DMS114 treated with DMSO at 0.1 percent for 48 hours (cell line): ENCODE results near the gene CELF2.

Source experiments
- DNase-seq: peaks from one replicate; lab custom pipeline; 2025; ENCODE audit not compliant: unreplicated experiment; lab: John Stamatoyannopoulos, UW

The CELF2 gene

DNA sequence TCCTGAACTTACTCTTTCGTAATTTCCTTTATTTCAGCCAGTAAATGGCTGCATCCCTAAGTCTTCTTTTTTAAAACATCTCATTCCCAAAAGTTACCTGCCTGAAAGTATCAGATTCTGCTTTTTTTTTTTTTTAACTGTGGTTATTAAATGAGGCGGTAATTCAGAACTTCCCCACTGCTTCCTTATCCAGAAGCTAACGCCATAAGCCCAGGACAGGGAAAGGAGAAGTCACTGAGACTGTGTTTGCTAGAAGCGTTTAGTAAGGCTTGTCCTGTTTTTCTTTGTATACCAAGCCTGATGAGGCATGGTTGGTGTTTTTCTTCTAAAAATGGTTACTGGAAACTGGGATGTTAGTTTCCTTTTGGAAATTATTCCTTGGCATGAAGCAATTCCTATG, 197.8 kb downstream of the CELF2 start:
- DNase-seq = no peak

DNA sequence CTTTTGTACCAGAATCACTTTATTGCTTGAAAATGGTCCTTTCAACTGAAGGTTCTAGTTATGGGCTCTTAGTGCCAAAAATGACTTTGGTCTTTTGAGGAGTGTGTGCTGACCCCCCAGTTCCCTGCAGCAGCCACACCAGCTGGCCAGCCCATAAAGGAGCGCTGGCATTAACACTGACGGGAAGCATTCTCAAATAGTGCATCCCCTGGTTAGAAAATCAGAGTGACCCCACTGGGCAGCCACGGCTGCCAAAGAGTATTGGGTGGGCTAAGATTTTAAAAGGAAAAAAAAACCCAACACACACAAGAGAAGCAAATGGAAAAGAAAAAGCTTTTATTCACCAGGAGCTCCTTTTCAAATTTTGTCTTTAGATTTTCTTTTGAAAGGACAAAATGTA, 199.8 kb downstream of the CELF2 start:
- DNase-seq = no peak

DNA sequence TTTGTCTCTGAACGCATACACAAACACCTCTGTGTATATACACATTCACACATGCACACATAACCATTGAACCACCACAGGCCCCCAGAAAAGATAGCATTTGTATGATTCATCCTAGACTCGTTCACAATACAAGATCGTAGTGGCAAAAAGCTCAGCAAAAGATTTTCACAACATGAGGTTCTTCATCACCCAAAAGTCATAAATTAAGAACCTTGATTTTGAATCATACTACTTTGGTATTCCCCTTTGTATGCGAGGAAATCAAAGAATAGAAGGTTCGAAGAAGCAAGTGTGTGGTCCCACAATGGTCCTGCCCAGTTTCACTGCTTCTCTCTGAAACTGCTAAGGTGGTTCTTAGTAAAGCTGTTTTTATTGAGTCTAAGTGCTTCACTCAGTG, 200.7 kb downstream of the CELF2 start:
- no peak for DNase-seq

DNA sequence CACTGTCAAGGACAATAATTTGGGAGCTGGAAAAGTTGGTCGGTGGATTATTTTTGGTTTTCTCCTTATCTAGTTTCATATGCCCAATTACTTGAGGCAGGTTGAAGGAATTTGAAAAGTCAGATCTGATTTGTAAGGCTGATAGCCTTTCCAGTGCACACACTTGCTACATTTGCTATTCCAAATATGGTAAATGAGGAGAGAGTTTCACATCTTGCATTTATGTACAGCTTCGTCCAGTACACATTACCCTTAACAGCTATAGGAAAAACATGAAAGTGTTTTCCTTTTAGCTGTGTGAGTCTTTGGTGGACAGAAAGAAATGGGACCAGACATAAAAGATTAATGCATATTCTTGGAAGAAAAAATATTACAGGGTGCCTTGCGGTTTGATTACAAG, 201.8 kb downstream of the CELF2 start:
- DNase-seq = no peak

DNA sequence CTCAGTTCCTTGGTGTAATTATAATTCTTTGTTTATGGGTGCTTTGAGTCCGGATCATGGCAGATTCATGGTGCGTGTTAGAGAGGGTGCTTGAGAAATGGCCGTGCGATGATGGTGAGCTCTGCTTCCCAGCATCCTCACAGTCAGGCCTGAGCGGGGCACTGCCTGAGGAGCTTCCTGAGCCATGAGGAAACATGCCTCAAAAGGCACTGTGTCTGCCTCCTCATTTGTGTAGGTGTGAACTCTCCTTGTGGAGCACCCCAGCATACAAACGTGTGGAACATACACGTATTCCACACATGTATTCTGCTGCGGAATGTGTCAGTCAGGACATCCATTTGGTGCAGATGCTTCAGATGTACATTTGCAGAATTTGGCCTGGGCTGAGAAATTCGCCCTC, 205.4 kb downstream of the CELF2 start:
- DNase-seq = no peak

DNA sequence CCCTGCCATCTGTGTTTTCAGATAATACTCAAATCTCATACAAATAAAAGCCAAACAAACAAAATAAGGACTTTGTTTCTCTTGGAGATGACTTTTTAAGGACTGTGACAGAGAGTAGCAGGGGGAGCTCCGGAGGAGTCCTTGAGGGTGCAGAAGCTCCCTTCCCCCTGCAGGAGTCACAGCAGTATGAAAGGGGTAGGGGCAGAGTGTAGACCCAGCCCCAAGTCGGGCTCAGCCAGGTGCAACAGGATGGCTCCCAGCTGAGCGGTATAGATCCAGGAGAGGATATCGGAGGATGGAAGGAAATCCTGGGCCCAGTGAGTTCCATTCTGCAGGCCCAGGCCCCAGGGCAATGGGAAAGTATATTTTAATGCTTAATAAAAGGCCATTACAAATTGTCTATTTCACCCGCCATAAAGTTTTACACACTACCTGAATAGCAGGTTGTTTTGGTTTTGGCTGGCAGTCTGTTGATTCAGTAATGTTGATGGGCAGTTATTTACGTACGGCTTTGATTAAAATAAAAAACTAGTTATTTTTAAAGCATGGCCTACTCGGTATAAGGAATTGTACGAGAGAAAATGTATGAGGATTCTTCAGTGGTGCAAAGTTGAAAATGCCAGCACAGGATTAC, 206.0 kb downstream of the CELF2 start:
- DNase-seq = no peak

DNA sequence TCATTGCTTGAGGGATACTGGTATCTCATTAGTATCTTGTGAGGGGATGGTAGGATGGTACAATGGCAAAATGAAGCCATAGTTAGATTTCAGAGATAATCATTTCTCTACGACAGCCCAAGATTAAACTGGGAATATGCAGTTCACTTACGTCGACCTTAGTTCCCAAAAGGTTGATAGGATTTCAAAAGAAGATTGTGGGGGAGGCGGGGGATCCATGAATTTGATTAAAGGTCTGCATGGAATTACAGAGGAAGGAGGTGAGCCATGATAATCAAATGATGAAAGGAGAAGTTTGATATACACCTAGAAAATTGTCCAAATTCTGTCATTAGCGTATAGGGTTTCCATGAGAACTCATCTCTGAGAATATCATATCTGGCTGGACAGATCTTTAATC, 206.6 kb downstream of the CELF2 start:
- no peak for DNase-seq

DNA sequence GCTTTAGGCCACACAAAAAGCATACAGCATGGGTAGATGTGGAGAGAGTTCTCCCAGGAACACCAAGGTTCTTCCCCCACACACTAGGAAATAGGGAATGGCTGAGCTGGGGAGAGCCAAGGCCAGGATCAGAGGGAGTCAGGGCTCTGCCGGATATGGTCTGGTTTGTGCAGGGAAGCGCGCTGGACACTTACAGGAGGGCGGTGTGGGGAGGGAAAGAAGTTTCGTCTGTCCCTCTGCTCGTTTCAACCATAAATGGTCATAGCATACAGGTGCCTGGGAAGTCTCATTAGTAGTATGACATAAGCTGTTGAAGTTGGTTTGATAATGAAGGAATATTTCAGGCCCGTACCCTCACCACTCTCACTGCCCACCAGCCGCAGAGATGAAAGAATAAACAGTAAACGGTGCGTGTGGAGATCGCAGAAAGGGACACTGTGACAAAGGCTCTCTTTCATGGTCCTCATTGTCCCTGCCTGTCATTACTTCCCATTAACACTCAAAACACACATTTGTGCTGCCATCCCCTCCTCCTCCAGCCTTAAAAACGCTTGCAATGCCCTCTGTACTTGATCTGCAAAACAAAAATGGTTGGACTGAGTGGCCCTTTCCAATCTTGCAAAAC, 207.2 kb downstream of the CELF2 start:
- DNase-seq = no peak

DNA sequence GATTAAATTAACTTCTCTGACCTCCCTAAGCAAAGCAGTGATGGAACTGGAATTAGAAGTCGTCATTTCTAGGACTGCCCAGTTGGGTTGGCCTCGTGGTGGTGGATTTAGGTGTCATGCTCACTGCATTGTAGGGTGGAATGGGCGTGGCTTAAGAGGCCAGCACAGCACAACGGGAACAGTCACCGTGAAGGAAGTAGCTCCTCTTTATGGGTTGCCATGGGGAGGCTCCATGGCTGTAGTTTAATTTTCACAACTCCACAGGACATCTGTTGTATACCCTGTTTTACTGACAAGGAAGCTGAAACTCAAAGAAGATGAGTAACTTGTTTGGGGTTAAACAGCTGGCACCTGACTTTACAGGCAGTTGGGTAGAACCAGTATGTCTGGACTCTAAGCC, 208.3 kb downstream of the CELF2 start:
- DNase-seq = no peak

DNA sequence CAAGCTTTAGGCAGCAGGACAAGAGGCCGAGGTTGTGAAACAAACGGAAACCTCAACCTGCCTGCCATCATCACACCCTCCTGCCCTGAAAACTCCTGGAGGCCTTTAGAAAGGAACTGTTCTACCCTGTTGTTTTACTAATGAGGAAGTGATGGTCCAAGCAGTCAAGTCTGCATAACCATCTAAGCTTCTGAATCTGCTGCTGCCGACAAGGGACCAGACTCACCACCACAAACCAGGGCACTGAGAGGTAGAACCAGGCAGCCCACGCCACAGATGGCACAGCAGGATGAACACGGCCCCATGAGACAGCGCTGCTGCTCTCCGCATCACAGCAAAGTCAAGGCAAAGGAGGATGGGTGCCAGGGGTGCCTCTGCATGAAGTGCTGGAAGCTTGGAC, 209.4 kb downstream of the CELF2 start:
- DNase-seq = no peak

DNA sequence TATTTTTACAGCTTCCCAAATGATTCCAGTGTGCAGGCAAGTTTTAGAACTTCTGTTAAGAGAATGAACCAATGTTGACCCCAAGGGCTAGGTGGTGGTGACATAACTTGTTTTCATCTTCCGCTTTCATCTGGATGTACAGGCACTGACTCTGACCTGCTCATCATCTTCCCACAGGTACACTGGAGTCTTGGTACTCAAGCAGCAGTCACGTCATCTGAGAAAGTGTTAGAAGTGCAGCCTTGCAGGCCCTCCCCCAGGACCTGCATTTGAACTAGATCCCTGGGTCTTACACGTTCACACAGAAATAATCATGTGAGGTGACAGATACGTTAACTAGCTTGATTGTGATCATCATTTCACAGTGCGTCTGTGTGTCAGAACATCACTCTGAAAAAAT, 212.2 kb downstream of the CELF2 start:
- DNase-seq = no peak

DNA sequence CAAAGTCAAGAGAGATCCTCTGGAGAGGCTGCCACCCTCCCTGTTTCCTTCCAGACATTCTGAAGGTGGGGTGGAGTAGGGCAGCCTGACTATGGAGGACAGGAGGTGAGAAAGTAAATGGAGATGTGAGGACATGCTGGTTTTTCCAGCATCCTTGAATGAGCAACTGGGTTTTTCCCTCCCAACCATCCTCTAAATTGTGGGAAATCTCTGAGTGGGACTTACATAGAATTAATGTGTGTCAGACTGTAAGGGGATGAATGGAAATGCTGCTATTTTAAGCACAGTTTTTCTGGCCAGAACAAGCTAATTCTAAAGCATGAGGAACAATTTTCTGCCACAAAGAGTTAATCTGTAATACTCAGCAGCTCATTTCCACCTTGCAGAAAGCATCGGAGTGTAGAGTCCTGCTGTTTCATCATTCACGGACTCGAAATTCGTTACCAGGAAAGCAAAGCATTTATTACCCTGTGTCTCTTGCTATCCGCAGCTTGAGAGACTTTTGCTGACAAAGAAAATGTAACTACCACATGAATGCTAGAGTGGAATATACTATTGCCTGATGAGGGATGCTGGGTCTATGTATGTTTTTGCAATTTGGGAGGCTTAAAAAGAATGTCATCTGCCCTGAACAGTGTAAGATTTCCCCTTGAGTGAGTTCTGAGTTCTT, 213.0 kb downstream of the CELF2 start:
- no peak for DNase-seq

DNA sequence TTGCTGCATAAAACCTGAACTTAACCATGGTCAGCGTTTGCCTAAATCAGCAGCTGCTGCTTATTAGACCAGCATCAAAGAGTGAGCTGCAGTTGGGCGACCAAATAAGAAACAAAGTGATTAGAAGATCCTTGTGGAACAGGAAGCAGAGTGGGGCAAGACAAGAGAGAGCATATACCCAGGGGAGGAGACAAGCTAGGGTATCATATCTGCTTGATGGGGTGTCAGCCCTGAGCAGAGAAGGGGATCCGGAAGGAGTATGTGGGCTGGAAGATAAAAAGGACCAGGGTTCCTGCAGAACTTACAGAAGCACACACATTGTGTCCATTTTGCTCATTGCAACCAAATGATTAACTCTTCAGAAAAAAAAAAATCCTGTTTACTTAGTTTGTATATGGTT, 213.6 kb downstream of the CELF2 start:
- DNase-seq = no peak

DNA sequence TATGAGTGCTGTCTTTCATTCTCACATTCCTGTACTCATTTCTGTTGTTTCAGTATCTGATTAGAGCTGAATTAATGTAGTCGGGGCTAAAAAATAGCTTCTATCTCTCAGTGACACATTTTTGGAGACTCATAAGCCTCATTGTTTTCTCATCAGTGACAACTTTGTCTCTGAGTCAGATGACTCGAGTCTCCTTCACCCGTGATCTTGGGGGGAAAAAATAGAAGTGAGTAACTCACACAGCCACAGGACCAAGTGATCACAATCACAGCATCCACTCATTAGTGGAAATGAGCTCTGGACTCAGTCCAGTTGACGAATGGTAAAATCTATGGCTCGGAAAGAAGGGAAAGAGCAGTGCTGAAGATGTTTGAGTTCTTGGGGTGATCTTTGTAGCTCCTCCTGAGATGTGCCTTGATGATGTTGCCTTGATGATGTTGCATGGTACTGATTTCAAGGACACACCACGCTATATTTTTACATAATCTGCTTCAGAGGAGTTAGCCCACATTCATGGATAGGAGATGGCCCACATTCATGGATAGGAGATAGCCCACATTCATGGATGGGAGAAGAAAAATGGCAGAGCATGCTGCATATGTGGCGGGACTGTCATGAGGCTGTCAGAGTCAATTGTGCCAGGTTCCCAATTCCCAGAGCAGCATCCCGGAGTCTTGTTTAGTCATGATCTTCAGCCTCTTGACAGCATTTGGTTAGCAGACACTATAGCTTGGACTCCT, 214.7 kb downstream of the CELF2 start:
- no peak for DNase-seq

DNA sequence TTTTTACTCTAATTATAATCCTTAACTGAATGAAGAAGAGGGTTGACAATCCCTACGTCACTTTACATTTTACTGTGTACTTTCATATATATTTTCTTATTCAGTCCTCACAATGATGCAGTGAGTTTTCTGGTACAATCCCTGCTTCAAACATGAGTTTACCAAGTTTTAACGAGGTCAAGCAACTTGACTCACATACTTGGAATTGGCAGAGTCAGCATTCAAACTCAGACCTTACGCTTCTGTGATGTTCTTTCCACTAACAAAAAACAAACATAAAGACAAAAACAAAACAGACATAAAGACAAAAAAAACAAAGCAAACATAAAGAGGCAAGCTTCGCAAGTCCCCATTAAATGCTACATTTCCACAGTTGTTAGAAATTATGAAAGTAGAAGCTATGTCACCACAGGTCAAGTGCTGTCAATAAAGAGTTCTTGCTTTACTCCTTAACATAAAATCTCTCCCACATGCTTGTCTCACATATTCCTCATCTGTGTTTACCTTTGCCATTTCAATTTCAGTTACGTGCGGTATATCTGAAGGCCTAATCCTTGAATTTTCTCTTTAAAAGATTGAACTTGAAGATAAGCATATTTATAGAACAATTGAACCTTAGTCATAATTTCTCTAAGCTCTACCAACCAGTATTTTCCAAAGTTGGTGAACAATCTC, 217.3 kb downstream of the CELF2 start:
- no peak for DNase-seq

DNA sequence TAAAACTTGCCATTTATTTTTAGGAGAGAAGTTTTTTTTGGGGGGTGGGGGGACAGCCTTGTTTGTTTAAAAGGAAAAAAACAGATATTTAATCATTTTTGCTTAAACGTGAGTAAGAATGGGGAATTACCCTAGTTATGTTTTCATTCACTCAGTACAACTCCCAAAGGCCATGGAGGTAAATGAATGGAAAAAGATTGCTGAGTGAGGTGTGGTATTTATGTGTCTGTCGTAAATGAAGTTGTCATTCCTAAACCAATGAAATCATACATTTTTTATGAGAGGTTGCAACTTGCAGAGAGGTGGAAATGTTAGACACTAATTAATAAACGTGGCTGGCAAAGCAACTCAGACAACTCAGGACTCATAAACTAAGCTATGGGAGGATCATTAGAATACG, 218.1 kb downstream of the CELF2 start:
- DNase-seq = no peak

DNA sequence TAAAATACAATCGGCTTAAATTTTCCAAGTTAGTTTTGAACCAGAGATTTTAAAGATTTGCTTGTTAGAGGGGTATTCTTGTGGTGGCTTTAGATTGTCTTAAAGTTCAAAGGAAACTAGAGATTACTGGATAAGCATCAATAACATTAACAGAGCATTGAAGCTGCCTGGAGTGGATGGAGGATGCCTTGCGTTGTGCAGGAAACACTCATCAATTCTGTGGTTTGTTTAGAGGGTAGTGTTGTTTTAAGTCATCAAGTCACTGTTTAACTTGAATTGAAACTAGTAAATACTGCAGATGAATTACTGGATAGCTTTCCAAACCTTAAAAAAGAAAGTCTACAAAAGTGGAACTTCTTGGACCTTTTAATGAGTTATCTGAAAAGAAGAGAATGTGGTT, 218.6 kb downstream of the CELF2 start:
- DNase-seq = no peak

DNA sequence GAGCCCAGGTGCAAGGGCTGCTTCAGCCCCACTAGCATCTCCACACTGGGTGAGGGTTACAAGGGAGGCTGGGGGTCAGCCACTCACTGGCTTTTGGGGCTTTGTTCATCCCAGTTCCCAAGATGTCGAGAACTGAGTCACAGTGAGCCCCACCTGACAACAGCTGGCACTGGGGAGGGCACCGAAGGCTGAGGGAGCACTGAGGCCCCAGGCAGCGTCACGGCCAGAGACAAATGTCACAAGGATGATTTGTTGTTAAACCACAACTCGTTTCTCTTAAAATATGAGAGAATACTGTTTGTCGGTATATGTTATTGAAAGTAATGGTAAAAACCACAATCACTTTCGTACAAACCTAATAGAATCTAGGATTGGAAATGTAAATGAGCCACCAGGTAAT, 219.9 kb downstream of the CELF2 start:
- DNase-seq = no peak

DNA sequence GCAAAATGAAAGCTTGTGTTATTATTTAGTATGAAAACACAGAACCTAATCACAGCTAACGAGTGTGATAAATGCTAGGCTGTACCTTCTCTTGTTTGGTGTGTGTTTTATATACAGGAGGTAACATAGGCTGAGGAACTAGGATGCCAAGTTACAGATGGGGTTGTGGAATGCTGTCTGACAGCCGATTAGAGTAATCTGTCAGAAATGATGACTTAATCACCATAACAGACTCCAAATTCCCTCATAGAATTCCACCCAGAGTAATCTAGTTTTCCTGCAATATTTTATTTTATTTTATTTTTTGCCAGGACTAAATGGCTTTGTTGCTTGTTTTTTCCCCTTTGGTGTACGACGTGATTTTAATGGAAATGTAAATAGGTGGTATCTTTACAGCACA, 221.2 kb downstream of the CELF2 start:
- DNase-seq = no peak

DNA sequence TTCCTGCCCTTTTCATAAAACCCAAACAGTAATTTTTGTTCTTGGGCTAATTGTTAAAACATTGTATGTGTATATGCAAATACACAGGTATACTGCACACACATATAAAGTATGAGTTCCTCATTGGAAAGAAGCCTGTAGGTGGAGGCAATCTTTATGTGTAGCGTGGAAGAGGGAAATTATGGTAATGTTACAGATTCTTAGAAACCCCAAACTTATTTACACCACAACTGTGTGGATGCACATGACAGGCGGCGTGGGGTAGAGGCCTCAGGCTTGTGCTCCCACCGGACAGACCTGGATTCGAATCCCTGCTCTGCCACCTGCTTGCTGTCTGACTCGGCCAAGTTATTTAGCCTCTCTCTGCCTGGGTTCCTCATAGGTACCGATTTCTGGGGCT, 223.0 kb downstream of the CELF2 start:
- DNase-seq = no peak
